ENCODE results near the gene HOMER2. TPM values are rescaled to one million over a fixed set of nuclear protein-coding genes. Genes with fewer than 3 reads are reported as not detected.
A peak's percentile ranks its signal among the peaks of the same experiment; 100 is the strongest.
"Not testable (repeated sequence)": the region's sequence is repeated elsewhere in the genome, so short reads cannot be mapped to it uniquely, and the experiment has no call there.

HOMER2 gene
- total and polyA plus RNA-seq, 12 donors = 12.3 to 64.4 (median 43.2) TPM

GRCh38 chr15:82870727-82871320 is 81.7 kb downstream of the HOMER2 start:
- Histone ChIP-seq H3K9me3 (no peaks in the 10 kb centered on the region), H3K4me3 (no peak overlapping the region), H3K36me3 (no peaks in the 10 kb centered on the region), H3K27me3 (no peaks in the 10 kb centered on the region), H3K4me1 (peaks cover 0 to 25% (median 14%) of the 10 kb centered on the region in 9 donors), H3K27ac (peak overlapping the region in 1 of 10 donors; percentile 36)
- ATAC-seq (peak in 2 of 8 donors; percentile 8 to 42), DNase-seq (no peak)
- WGBS, 2 donors = 51 to 62% methylated on average over 7 of the region's 7 CpGs
- TF ChIP-seq CTCF (IDR thresholded peaks at IDR 0.05) = no peak
- intact Hi-C loops (cut with DNase I) = no loop called here

- ATAC-seq; H3K9me3 ChIP-seq; H3K27ac ChIP-seq; DNase-seq; H3K4me1 ChIP-seq; H3K27me3 ChIP-seq; H3K4me3 ChIP-seq; H3K36me3 ChIP-seq; intact Hi-C loops (cut with DNase I): not testable (repeated sequence)
- 79 to 93% methylated on average over 3 of the region's 3 CpGs for WGBS, 2 donors
Observed at GRCh38 chr15:82865981-82866380, 86.5 kb downstream of the HOMER2 start.

GRCh38 chr15:82865581-82865980 is 86.9 kb downstream of the HOMER2 start:
- H3K36me3 ChIP-seq; H3K4me3 ChIP-seq; H3K4me1 ChIP-seq; ATAC-seq; H3K9me3 ChIP-seq; H3K27ac ChIP-seq; intact Hi-C loops (cut with DNase I); H3K27me3 ChIP-seq; DNase-seq: not testable (repeated sequence)
- 60 to 67% methylated on average over 4 of the region's 4 CpGs for WGBS, 2 donors

GRCh38 chr15:82864967-82865366 is 87.6 kb downstream of the HOMER2 start:
- Histone ChIP-seq H3K27me3 (no peaks in the 10 kb centered on the region), H3K4me1 (no peaks in the 10 kb centered on the region), H3K36me3 (no peaks in the 10 kb centered on the region), H3K9me3 (no peaks in the 10 kb centered on the region), H3K4me3 (no peak overlapping the region), H3K27ac (no peak overlapping the region)
- DNase-seq (no peak), ATAC-seq (no peak)
- intact Hi-C loops (cut with DNase I) = no loop called here
- TF ChIP-seq CTCF (IDR thresholded peaks at IDR 0.05) = no peak
- 76 to 82% methylated on average over 2 of the region's 2 CpGs for WGBS, 2 donors

GRCh38 chr15:82862886-82863285 is 89.6 kb downstream of the HOMER2 start:
- no peak for DNase-seq
- ATAC-seq = no peak
- no peak overlapping the region for H3K27ac ChIP-seq
- WGBS, 2 donors = 81 to 86% methylated on average over 6 of the region's 6 CpGs
- intact Hi-C loops (cut with DNase I) = no loop called here
- H3K9me3 ChIP-seq = no peaks in the 10 kb centered on the region
- H3K36me3 ChIP-seq = peaks cover 0 to 9% (median 0%) of the 10 kb centered on the region in 9 donors
- no peaks in the 10 kb centered on the region for H3K4me1 ChIP-seq
- no peak overlapping the region for H3K4me3 ChIP-seq
- no peak for TF ChIP-seq CTCF (IDR thresholded peaks at IDR 0.05)
- H3K27me3 ChIP-seq = no peaks in the 10 kb centered on the region

All from heart right ventricle (tissue), 16 donors.